ENCODE measurements around the gene NR3C2. TPM values are rescaled to one million over a fixed set of nuclear protein-coding genes. Genes with fewer than 3 reads are reported as not detected.

NR3C2 gene
- total and polyA plus RNA-seq, 2 of the 4 experiments (the other 2 are of a cell fraction), result 1.1 to 2.3 TPM

- no peak overlapping the region for H3K9ac ChIP-seq (ENCODE audit: low read depth, low read length)
- H2BK120ac ChIP-seq (ENCODE audit: low read depth, low read length), result no peak overlapping the region
- H2AK5ac ChIP-seq (ENCODE audit: low read depth, low read length), result no peak overlapping the region
- TF ChIP-seq CEBPB (IDR thresholded peaks at IDR 0.05; ENCODE audit: low read depth, low read length) (no peak), SMC3 (IDR thresholded peaks at IDR 0.05; ENCODE audit: low read depth, low read length) (no peak), POLR2A (IDR thresholded peaks at IDR 0.05; ENCODE audit: low read depth, low read length) (no peak), CHD1 (IDR thresholded peaks at IDR 0.05; ENCODE audit: low read depth, low read length) (no peak), MAZ (IDR thresholded peaks at IDR 0.05; ENCODE audit: borderline replicate concordance, low read depth, low read length) (no peak), MXI1 (IDR thresholded peaks at IDR 0.05; ENCODE audit: borderline replicate concordance, low read depth, low read length) (no peak), CTCF (conservative IDR thresholded peaks at IDR 0.05; ENCODE audit: low read depth, low read length) (no peak), BHLHE40 (IDR thresholded peaks at IDR 0.05; ENCODE audit: low read depth, low read length) (no peak), RCOR1 (IDR thresholded peaks at IDR 0.05; ENCODE audit: insufficient replicate concordance, low read length) (no peak), RAD21 (IDR thresholded peaks at IDR 0.05; ENCODE audit: low read length) (no peak), NFE2L2 (IDR thresholded peaks at IDR 0.05; ENCODE audit: low read depth, low read length) (no peak), FOS (IDR thresholded peaks at IDR 0.05; ENCODE audit: low read depth, low read length) (no peak), MAFK (IDR thresholded peaks at IDR 0.05; ENCODE audit: low read depth, low read length) (no peak), RFX5 (IDR thresholded peaks at IDR 0.05; ENCODE audit: low read depth, low read length) (no peak)
- TF ChIP-seq, protein P1, sequence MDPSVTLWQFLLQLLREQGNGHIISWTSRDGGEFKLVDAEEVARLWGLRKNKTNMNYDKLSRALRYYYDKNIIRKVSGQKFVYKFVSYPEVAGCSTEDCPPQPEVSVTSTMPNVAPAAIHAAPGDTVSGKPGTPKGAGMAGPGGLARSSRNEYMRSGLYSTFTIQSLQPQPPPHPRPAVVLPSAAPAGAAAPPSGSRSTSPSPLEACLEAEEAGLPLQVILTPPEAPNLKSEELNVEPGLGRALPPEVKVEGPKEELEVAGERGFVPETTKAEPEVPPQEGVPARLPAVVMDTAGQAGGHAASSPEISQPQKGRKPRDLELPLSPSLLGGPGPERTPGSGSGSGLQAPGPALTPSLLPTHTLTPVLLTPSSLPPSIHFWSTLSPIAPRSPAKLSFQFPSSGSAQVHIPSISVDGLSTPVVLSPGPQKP (IDR thresholded peaks at IDR 0.05; ENCODE audit: borderline replicate concordance, low read depth, low read length), result no peak
- TF ChIP-seq, protein P2, sequence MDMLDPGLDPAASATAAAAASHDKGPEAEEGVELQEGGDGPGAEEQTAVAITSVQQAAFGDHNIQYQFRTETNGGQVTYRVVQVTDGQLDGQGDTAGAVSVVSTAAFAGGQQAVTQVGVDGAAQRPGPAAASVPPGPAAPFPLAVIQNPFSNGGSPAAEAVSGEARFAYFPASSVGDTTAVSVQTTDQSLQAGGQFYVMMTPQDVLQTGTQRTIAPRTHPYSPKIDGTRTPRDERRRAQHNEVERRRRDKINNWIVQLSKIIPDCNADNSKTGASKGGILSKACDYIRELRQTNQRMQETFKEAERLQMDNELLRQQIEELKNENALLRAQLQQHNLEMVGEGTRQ (IDR thresholded peaks at IDR 0.05; ENCODE audit: low read depth, low read length), result no peak
- H2AFZ ChIP-seq (replicated peaks; ENCODE audit: low read length, poor library complexity), result no peak overlapping the region
- no peaks in the 10 kb centered on the region for H3K79me1 ChIP-seq (ENCODE audit: low read depth in 1 of 2, low read length in 2 of 2)
- no peak overlapping the region for H3K23ac ChIP-seq (ENCODE audit: low read depth, low read length)
- no peak overlapping the region for H3K4me3 ChIP-seq (ENCODE audit: insufficient read depth, low read depth, low read length)
- WGBS, 2 experiments (ENCODE audit: extremely low coverage in 2 of 2, insufficient read length in 1 of 2), result no CpG with 5 or more reads among the region's 1 CpG
- H4K8ac ChIP-seq (ENCODE audit: low read depth in 2 of 2, low read length in 2 of 2), result no peak overlapping the region
- H3K56ac ChIP-seq (ENCODE audit: extremely low read depth, insufficient read depth, low read length), result no peak overlapping the region
- BruUV-seq (replicated peaks), result no TSS peak
- no peaks in the 10 kb centered on the region for H3K36me3 ChIP-seq (ENCODE audit: control insufficient read depth, insufficient read depth, low read length)
- no peak overlapping the region for H2AK9ac ChIP-seq (replicated peaks; ENCODE audit: low read depth, low read length, poor library complexity)
- no peak overlapping the region for H3K18ac ChIP-seq (ENCODE audit: low read depth, low read length)
- DNase-seq (no peak), ATAC-seq (ENCODE audit: low read depth) (no peak)
- H2BK20ac ChIP-seq (ENCODE audit: low read depth, low read length), result no peak overlapping the region
- H4K91ac ChIP-seq (ENCODE audit: insufficient read depth, low read depth, low read length), result no peak overlapping the region
- no peaks in the 10 kb centered on the region for H3K9me1 ChIP-seq (ENCODE audit: insufficient read depth, low read length)
- H4K5ac ChIP-seq (ENCODE audit: low read depth, low read length), result no peak overlapping the region
- in situ Hi-C loops (cut with MboI; ENCODE audit: low sequenced_read_pairs) (no loop called here), dilution Hi-C loops (cut with HindIII; ENCODE audit: low sequenced_read_pairs, unreplicated experiment) (no loop called here), intact Hi-C loops (cut with micrococcal nuclease) (no loop called here)
- no peak overlapping the region for H2BK15ac ChIP-seq (ENCODE audit: low read depth, low read length)
- peaks cover 5% of the 10 kb centered on the region for H3K9me3 ChIP-seq (ENCODE audit: control insufficient read depth, insufficient read depth, low read length)
- no peak overlapping the region for H3K4ac ChIP-seq (ENCODE audit: low read depth, low read length)
- POLR2A ChIA-PET (ENCODE audit: unreplicated experiment), result no interaction called here
- no peaks in the 10 kb centered on the region for H4K20me1 ChIP-seq (ENCODE audit: insufficient read depth, low read length)
- CTCF ChIA-PET, result no interaction called here
- H3K4me2 ChIP-seq (ENCODE audit: low read depth, low read length), result no peak overlapping the region
- H3K14ac ChIP-seq (replicated peaks; ENCODE audit: low read depth, low read length), result no peak overlapping the region
- H3K27ac ChIP-seq (ENCODE audit: insufficient read depth, low read length), result no peak overlapping the region
- H3K4me1 ChIP-seq (ENCODE audit: control insufficient read depth, insufficient read depth, low read length), result no peaks in the 10 kb centered on the region
- H3K27me3 ChIP-seq (ENCODE audit: control insufficient read depth, insufficient read depth, low read length), result no peaks in the 10 kb centered on the region
- no peak overlapping the region for H2BK5ac ChIP-seq (ENCODE audit: low read depth, low read length, poor library complexity, severe bottlenecking)
Observed at GRCh38 chr4:148300877-148301276, 141.3 kb downstream of the NR3C2 start.

All from IMR-90 (cell line).